Measurements from ENCODE around the gene ZCCHC17. TPM values are rescaled to one million over a fixed set of nuclear protein-coding genes. Genes with fewer than 3 reads are reported as not detected.
A peak's percentile ranks its signal among the peaks of the same experiment; 100 is the strongest.

The ZCCHC17 gene
- total RNA-seq, 1 donor from 2014 or later, result 26.3 TPM

- H3K27me3 Mint-ChIP-seq (ENCODE audit: unreplicated experiment), result no peaks in the 10 kb centered on the region
- TF ChIP-seq CTCF (IDR thresholded peaks at IDR 0.05), result no peak
- peaks cover 15% of the 10 kb centered on the region for H3K36me3 Mint-ChIP-seq (ENCODE audit: unreplicated experiment)
- no peak overlapping the region for H3K27ac Mint-ChIP-seq (ENCODE audit: unreplicated experiment)
- H3K4me1 Mint-ChIP-seq (ENCODE audit: unreplicated experiment), result peaks cover 13% of the 10 kb centered on the region
- DNase-seq (ENCODE audit: extremely low spot score, unreplicated experiment), result no peak
- H3K9me3 Mint-ChIP-seq (ENCODE audit: unreplicated experiment), result no peaks in the 10 kb centered on the region
- H3K4me3 Mint-ChIP-seq (ENCODE audit: unreplicated experiment), result no peak overlapping the region
Observed at GRCh38 chr1:31297277-31298247, 730 bp downstream of the ZCCHC17 start.

- H3K9me3 Mint-ChIP-seq (ENCODE audit: unreplicated experiment), result no peaks in the 10 kb centered on the region
- H3K27ac Mint-ChIP-seq (ENCODE audit: unreplicated experiment), result no peak overlapping the region
- no peak overlapping the region for H3K4me3 Mint-ChIP-seq (ENCODE audit: unreplicated experiment)
- H3K27me3 Mint-ChIP-seq (ENCODE audit: unreplicated experiment), result no peaks in the 10 kb centered on the region
- peaks cover 9% of the 10 kb centered on the region for H3K36me3 Mint-ChIP-seq (ENCODE audit: unreplicated experiment)
- H3K4me1 Mint-ChIP-seq (ENCODE audit: unreplicated experiment), result peaks cover 13% of the 10 kb centered on the region
- TF ChIP-seq CTCF (IDR thresholded peaks at IDR 0.05), result no peak
- DNase-seq (ENCODE audit: extremely low spot score, unreplicated experiment), result no peak
Observed at GRCh38 chr1:31299365-31299764, 2.5 kb downstream of the ZCCHC17 start.

- DNase-seq (ENCODE audit: extremely low spot score, unreplicated experiment), result no peak
- no peaks in the 10 kb centered on the region for H3K9me3 Mint-ChIP-seq (ENCODE audit: unreplicated experiment)
Observed at GRCh38 chr1:31300193-31300592, 3.4 kb downstream of the ZCCHC17 start.

GRCh38 chr1:31302709-31303441, 6.0 kb downstream of the ZCCHC17 start:
- H3K4me1 Mint-ChIP-seq (ENCODE audit: unreplicated experiment), result peaks cover 21% of the 10 kb centered on the region
- peaks cover 4% of the 10 kb centered on the region for H3K36me3 Mint-ChIP-seq (ENCODE audit: unreplicated experiment)
- no peak for DNase-seq (ENCODE audit: extremely low spot score, unreplicated experiment)
- no peak overlapping the region for H3K27ac Mint-ChIP-seq (ENCODE audit: unreplicated experiment)
- TF ChIP-seq CTCF (IDR thresholded peaks at IDR 0.05), result no peak
- H3K9me3 Mint-ChIP-seq (ENCODE audit: unreplicated experiment), result no peaks in the 10 kb centered on the region
- no peak overlapping the region for H3K4me3 Mint-ChIP-seq (ENCODE audit: unreplicated experiment)
- no peaks in the 10 kb centered on the region for H3K27me3 Mint-ChIP-seq (ENCODE audit: unreplicated experiment)

More at GRCh38 chr1:31300193-31300592, 3.4 kb downstream of the ZCCHC17 start:
- Mint-ChIP-seq H3K36me3 (ENCODE audit: unreplicated experiment) (peaks cover 4% of the 10 kb centered on the region), H3K4me1 (ENCODE audit: unreplicated experiment) (peaks cover 13% of the 10 kb centered on the region), H3K27ac (ENCODE audit: unreplicated experiment) (no peak overlapping the region), H3K27me3 (ENCODE audit: unreplicated experiment) (no peaks in the 10 kb centered on the region), H3K4me3 (ENCODE audit: unreplicated experiment) (no peak overlapping the region)
- TF ChIP-seq CTCF (IDR thresholded peaks at IDR 0.05), result no peak

GRCh38 chr1:31306278-31306677, 9.4 kb downstream of the ZCCHC17 start:
- TF ChIP-seq CTCF (IDR thresholded peaks at IDR 0.05), result no peak
- Mint-ChIP-seq H3K27ac (ENCODE audit: unreplicated experiment) (peak overlapping the region; percentile 88), H3K4me1 (ENCODE audit: unreplicated experiment) (peaks cover 8% of the 10 kb centered on the region), H3K4me3 (ENCODE audit: unreplicated experiment) (no peak overlapping the region), H3K27me3 (ENCODE audit: unreplicated experiment) (no peaks in the 10 kb centered on the region), H3K9me3 (ENCODE audit: unreplicated experiment) (no peaks in the 10 kb centered on the region), H3K36me3 (ENCODE audit: unreplicated experiment) (peaks cover 13% of the 10 kb centered on the region)
- no peak for DNase-seq (ENCODE audit: extremely low spot score, unreplicated experiment)

All from osteocyte (in vitro differentiated cells).